ENCODE results near the gene ACTR2.

GRCh38 chr2:65227020-65227455 lies 593 bp upstream of the ACTR2 start:
- no peak; the same call in 1 of the 2 replicates for TF ChIP-seq MAX (CRISPR knock-in tag; IDR thresholded peaks at IDR 0.05)
- no peak for TF ChIP-seq CTCF (IDR thresholded peaks at IDR 0.05)
- no peak for TF ChIP-seq USF2 (CRISPR knock-in tag; IDR thresholded peaks at IDR 0.05)
- no peak for TF ChIP-seq SP1 (CRISPR knock-in tag; conservative IDR thresholded peaks at IDR 0.05)
- no peak for TF ChIP-seq ETV6 (CRISPR knock-in tag; IDR thresholded peaks at IDR 0.05)
- no peak for TF ChIP-seq FOXJ3 (CRISPR knock-in tag; IDR thresholded peaks at IDR 0.05; ENCODE audit: borderline replicate concordance)
- no peak for TF ChIP-seq CREB1 (CRISPR knock-in tag; IDR thresholded peaks at IDR 0.05)
- TF ChIP-seq FOXP4 (CRISPR knock-in tag; IDR thresholded peaks at IDR 0.05) = no peak
- no peak for TF ChIP-seq ZSCAN18 (CRISPR knock-in tag; IDR thresholded peaks at IDR 0.05)
- no peak for TF ChIP-seq TCF7 (CRISPR knock-in tag; IDR thresholded peaks at IDR 0.05; ENCODE audit: low read depth)
- TF ChIP-seq PREB (CRISPR knock-in tag; IDR thresholded peaks at IDR 0.05; ENCODE audit: borderline replicate concordance) = no peak

Data from WTC11 (cell line).